ENCODE data around the gene PRDX3.
A peak's percentile ranks its signal among the peaks of the same experiment; 100 is the strongest.

PRDX3 gene

DNA sequence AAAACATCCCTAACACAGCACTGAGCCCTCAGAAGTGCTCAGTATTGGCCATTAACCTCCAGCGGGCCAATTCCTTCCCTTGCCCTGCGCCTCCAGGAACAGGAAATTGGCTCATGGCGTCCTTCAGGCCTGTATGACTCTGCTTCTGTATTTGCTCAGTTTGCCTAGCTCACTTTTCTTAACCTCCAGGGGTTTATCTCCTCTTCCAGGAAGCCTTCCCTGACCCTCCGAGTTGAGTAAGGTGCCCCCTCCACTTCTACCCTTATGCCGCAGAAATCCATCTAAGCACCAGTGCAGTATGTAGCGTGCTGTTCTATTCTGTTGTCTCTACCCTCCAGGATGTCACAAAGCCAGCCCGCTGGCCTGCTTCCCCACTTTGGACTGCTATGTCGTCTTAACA lies 12.0 kb downstream of the PRDX3 start:
- no peak for TF ChIP-seq CTCF (conservative IDR thresholded peaks at IDR 0.05; ENCODE audit: control insufficient read depth, insufficient read depth, low read depth, low read length)
- H3K4me3 ChIP-seq (ENCODE audit: control insufficient read depth, low read depth, low read length), result no peak overlapping the region
- DNase-seq (ENCODE audit: low read depth), result no peak

DNA sequence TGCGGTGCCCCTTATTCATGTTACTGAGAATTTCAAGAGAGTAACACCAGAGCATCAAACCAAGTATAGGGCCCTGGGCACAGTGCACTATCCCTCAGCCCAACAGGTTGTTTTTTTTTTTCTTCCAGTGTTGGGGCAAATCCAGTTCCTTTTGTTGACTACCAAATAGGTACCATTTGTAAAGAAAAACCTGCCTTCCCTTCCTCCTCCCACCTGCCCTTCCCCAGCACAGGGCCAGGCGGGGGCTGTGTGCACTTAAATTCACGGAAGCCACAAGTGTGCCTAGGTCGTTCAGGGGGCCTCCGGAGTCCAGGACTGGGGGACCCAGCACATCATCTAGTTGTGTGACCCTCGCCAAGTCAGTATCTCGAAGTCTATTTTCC lies 12.5 kb downstream of the PRDX3 start:
- TF ChIP-seq CTCF (conservative IDR thresholded peaks at IDR 0.05; ENCODE audit: control insufficient read depth, insufficient read depth, low read depth, low read length), result no peak
- H3K4me3 ChIP-seq (ENCODE audit: control insufficient read depth, low read depth, low read length), result peak overlapping the region; percentile 73
- no peak for DNase-seq (ENCODE audit: low read depth)

- peak within 1 kb of the TSS; percentile 73 for H3K4me3 ChIP-seq (ENCODE audit: control insufficient read depth, low read depth, low read length)
- TF ChIP-seq CTCF (conservative IDR thresholded peaks at IDR 0.05; ENCODE audit: control insufficient read depth, insufficient read depth, low read depth, low read length), result no peak
- peak; percentile 31 for DNase-seq (ENCODE audit: low read depth)
These were observed 13.2 kb downstream of the PRDX3 start, which contains the start of gene SFXN4 for GRCh38 chr10:119165171-119166117. SFXN4 (minus strand) TSS chr10:119165714; CDS start chr10:119165647, 67 bp downstream.

DNA sequence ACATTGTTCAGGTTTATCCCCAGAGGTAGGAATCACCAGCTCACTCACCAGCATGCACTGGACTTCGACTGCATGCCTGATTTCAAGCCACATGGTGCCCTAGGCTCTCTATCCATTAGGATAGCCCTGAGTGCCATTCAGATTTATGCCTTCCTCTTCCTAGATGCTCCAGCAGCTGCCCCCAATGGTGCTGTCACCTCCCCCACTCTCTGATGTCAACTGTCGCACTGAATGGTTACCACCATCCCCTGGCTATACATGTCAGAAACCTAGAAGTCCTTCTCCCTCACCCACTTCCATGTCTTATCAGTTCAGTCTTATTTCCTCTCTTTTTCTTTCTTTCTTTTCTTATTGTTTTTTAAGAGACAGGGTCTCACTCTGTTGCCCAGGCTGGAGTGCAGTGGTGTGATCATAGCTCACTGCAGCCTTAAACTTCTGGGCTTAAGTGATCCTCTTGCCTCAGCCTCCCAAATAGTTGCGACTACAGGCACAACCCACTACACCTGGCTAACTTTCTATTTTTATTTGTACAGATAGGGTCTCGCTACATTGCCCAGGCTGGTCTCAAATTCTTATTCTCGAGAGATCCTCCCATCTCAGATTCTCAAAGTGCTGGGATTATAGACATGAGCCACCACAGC lies 16.0 kb downstream of the PRDX3 start:
- TF ChIP-seq CTCF (conservative IDR thresholded peaks at IDR 0.05; ENCODE audit: control insufficient read depth, insufficient read depth, low read depth, low read length), result no peak
- no peak overlapping the region for H3K4me3 ChIP-seq (ENCODE audit: control insufficient read depth, low read depth, low read length)
- no peak for DNase-seq (ENCODE audit: low read depth)

- DNase-seq (ENCODE audit: low read depth), result peak; percentile 65
- no peak overlapping the region for H3K4me3 ChIP-seq (ENCODE audit: control insufficient read depth, low read depth, low read length)
- TF ChIP-seq CTCF (conservative IDR thresholded peaks at IDR 0.05; ENCODE audit: control insufficient read depth, insufficient read depth, low read depth, low read length), result peak; percentile 3
These were observed 16.7 kb downstream of the PRDX3 start for GRCh38 chr10:119161680-119162451.

- no peak for TF ChIP-seq CTCF (conservative IDR thresholded peaks at IDR 0.05; ENCODE audit: control insufficient read depth, insufficient read depth, low read depth, low read length)
- no peak overlapping the region for H3K4me3 ChIP-seq (ENCODE audit: control insufficient read depth, low read depth, low read length)
- DNase-seq (ENCODE audit: low read depth), result no peak
These were observed 19.3 kb downstream of the PRDX3 start for GRCh38 chr10:119159332-119159731.

All from fibroblast of mammary gland (primary cell).